Measurements from ENCODE around the gene TFIP11.

- TF ChIP-seq CTCF (IDR thresholded peaks at IDR 0.05 in 8 of 11, conservative IDR thresholded peaks at IDR 0.05 in 3 of 11) (no peak), POLR2AphosphoS5 (IDR thresholded peaks at IDR 0.05) (no peak), POLR2A (IDR thresholded peaks at IDR 0.05) (no peak)
Measured at GRCh38 chr22:26552466-26552865, 40.2 kb upstream of the TFIP11 start.
